ENCODE measurements around the gene PDAP1.
A peak's percentile ranks its signal among the peaks of the same experiment; 100 is the strongest.

PDAP1 gene

GRCh38 chr7:99409806-99410205 lies 1.4 kb upstream of the PDAP1 start:
- no peak for TF ChIP-seq CTCF (IDR thresholded peaks at IDR 0.05; ENCODE audit: insufficient read depth, low read length, missing control alignments)
- ChIA-PET CTCF (interaction anchor here (0.6 kb wide), 1 partner anchor 13 kb away, joined by 3 read pairs; no protein-coding TSS in a partner anchor), POLR2A (interaction anchor here (0.8 to 3.5 kb wide), 2 partner anchors 11 kb away, joined by 3 to 21 read pairs; no protein-coding TSS in a partner anchor)

GRCh38 chr7:99409192-99409572 lies 785 bp upstream of the PDAP1 start:
- DNase-seq (ENCODE audit: low read depth, low spot score) = no peak
- CTCF ChIA-PET = interaction anchor here (1.1 kb wide), 1 partner anchor 84 kb away, joined by 3 read pairs; no protein-coding TSS in a partner anchor
- POLR2A ChIA-PET = interaction anchor here (0.8 to 3.5 kb wide), 10 partner anchors 10 to 215 kb away, joined by 3 to 21 read pairs (median 4); partner anchors contain the start of genes CPSF4, PTCD1 and ZKSCAN5
- peak overlapping the region; percentile 98 for H3K4me3 ChIP-seq (ENCODE audit: low read depth, low read length)
- TF ChIP-seq CTCF (IDR thresholded peaks at IDR 0.05; ENCODE audit: insufficient read depth, low read length, missing control alignments) = no peak

More at GRCh38 chr7:99409806-99410205, 1.4 kb upstream of the PDAP1 start:
- no peak for DNase-seq (ENCODE audit: low read depth, low spot score)
- H3K4me3 ChIP-seq (ENCODE audit: low read depth, low read length) = peak overlapping the region; percentile 98

GRCh38 chr7:99407872-99408378 lies 472 bp downstream of the PDAP1 start:
- peak overlapping the region; percentile 98 for H3K4me3 ChIP-seq (ENCODE audit: low read depth, low read length)
- POLR2A ChIA-PET = interaction anchor here (0.5 to 3.5 kb wide), 6 partner anchors 9 to 152 kb away, joined by 3 to 21 read pairs (median 4); partner anchors contain the start of genes CPSF4 and PTCD1

GRCh38 chr7:99406557-99406956 lies 1.8 kb downstream of the PDAP1 start:
- CTCF ChIA-PET = interaction anchor here (0.9 to 1.7 kb wide), 3 partner anchors 13 to 30 kb away, joined by 3 to 4 read pairs (median 3); no protein-coding TSS in a partner anchor
- no peak for DNase-seq (ENCODE audit: low read depth, low spot score)
- POLR2A ChIA-PET = interaction anchor here (3.5 kb wide), 1 partner anchor 8 kb away, joined by 21 read pairs; no protein-coding TSS in a partner anchor
- peak overlapping the region; percentile 29; the same call in 1 of the 2 replicates for H3K4me3 ChIP-seq (ENCODE audit: low read depth, low read length)
- no peak for TF ChIP-seq CTCF (IDR thresholded peaks at IDR 0.05; ENCODE audit: insufficient read depth, low read length, missing control alignments)

More at GRCh38 chr7:99407872-99408378, 472 bp downstream of the PDAP1 start:
- TF ChIP-seq CTCF (IDR thresholded peaks at IDR 0.05; ENCODE audit: insufficient read depth, low read length, missing control alignments) = no peak
- DNase-seq (ENCODE audit: low read depth, low spot score) = peak; percentile 24
- CTCF ChIA-PET = interaction anchor here (0.9 to 1.6 kb wide), 4 partner anchors 8 to 32 kb away, joined by 3 to 5 read pairs (median 3); no protein-coding TSS in a partner anchor

- ChIA-PET CTCF (interaction anchor here (1.3 kb wide), 1 partner anchor 11 kb away, joined by 4 read pairs; no protein-coding TSS in a partner anchor), POLR2A (interaction anchor here (1.4 kb wide), 1 partner anchor 12 kb away, joined by 5 read pairs; no protein-coding TSS in a partner anchor)
- no peak overlapping the region for H3K4me3 ChIP-seq (ENCODE audit: low read depth, low read length)
- no peak for DNase-seq (ENCODE audit: low read depth, low spot score)
- TF ChIP-seq CTCF (IDR thresholded peaks at IDR 0.05; ENCODE audit: insufficient read depth, low read length, missing control alignments) = no peak
These were observed 3.4 kb downstream of the PDAP1 start for GRCh38 chr7:99404977-99405320.

- POLR2A ChIA-PET = interaction anchor here (1.4 kb wide), 1 partner anchor 11 kb away, joined by 5 read pairs; no protein-coding TSS in a partner anchor
These were observed 4.0 kb downstream of the PDAP1 start for GRCh38 chr7:99404235-99404976.

More at GRCh38 chr7:99404235-99404976, 4.0 kb downstream of the PDAP1 start:
- TF ChIP-seq CTCF (IDR thresholded peaks at IDR 0.05; ENCODE audit: insufficient read depth, low read length, missing control alignments) = no peak
- DNase-seq (ENCODE audit: low read depth, low spot score) = no peak
- CTCF ChIA-PET = interaction anchor here (1.3 kb wide), 1 partner anchor 11 kb away, joined by 4 read pairs; no protein-coding TSS in a partner anchor
- no peak overlapping the region for H3K4me3 ChIP-seq (ENCODE audit: low read depth, low read length)

Data from AG04449 (cell line).